HepG2 (cell line): ENCODE measurements around the gene HECA. TPM values are rescaled to one million over a fixed set of nuclear protein-coding genes. Genes with fewer than 3 reads are reported as not detected.

ENCODE experiments used
- ATAC-seq: fragments of 200-7000 bp; cut with Tn5 transposase; 3 replicates; pipeline ENCODE4 v1.9.1; 2020; ENCODE audit warnings: mild to moderate bottlenecking, moderate library complexity
- BruUV-seq: library from RNA; stranded (reverse); fragments of 400-500 nt; replicated peaks from 2 replicates; lab custom pipeline; 2021; lab: Mats Ljungman, UMichigan
- CTCF ChIA-PET: fragments of 300-600 bp; formaldehyde crosslinking; extraction: SDS; loops from one replicate; lab custom pipeline; 2021; ENCODE audit warnings: low total read pairs, inconsistent platforms, low intra/inter-chr PET ratio; lab: Yijun Ruan, JAX
- POLR2A ChIA-PET: fragments of 350-600 bp; sonication (Branson Sonifier 250); formaldehyde crosslinking; loops from one replicate; lab custom pipeline; 2020; ENCODE audit warnings: antibody characterized with exemption, inconsistent platforms; lab: Yijun Ruan, JAX
- DNase-seq: peaks from one replicate; pipeline ENCODE4 v3.0.0-alpha.2; 2015; ENCODE audit warnings: low spot score
- FAIRE-seq: peaks from 3 replicates; lab custom pipeline; 2011; peaks lifted over from hg19 to GRCh38; lab: Jason Lieb, UNC
- H2AFZ ChIP-seq: one replicate; pipeline ENCODE4 v1.6.1; 2011; ENCODE audit warnings: low read length, inconsistent platforms
- H3K27ac ChIP-seq: fragments of 300-600 bp; 3 replicates; pipeline ENCODE4 v1.8.0; 2011; ENCODE audit warnings: mixed run types, mild to moderate bottlenecking, mixed read lengths, low read length, inconsistent platforms; ENCODE audit not compliant: insufficient read depth; ENCODE audit errors: extremely low read length
- H3K27me3 ChIP-seq, 2 experiments: fragments of 200-600 bp in 1 of 2; 2 replicates in 1 of 2; 3 replicates in 1 of 2; pipeline versions ENCODE4 v1.6.0 to v1.8.0; 2011; ENCODE audit warnings: low read length in 2 of 2, mild to moderate bottlenecking in 2 of 2, moderate library complexity in 2 of 2, inconsistent platforms in 1 of 2; ENCODE audit not compliant: insufficient read depth in 2 of 2, control insufficient read depth in 1 of 2
- H3K36me3 ChIP-seq, 2 experiments: fragments of 200-600 bp in 1 of 2; replicated peaks in 1 of 2; 2 replicates in 1 of 2; 3 replicates in 1 of 2; pipeline versions ENCODE4 v1.5.1 to v1.8.0; 2011; ENCODE audit warnings: low read length in 2 of 2, inconsistent platforms in 1 of 2; ENCODE audit not compliant: insufficient read depth in 2 of 2, control insufficient read depth in 1 of 2
- H3K4me1 ChIP-seq: 2 replicates; pipeline ENCODE4 v1.5.1; 2012; ENCODE audit warnings: low read length, inconsistent platforms; ENCODE audit not compliant: insufficient read depth
- H3K4me2 ChIP-seq: 2 replicates; pipeline ENCODE4 v1.6.0; 2011; ENCODE audit warnings: low read depth, low read length, inconsistent platforms
- H3K4me3 ChIP-seq, 3 experiments: fragments of 200-600 bp in 1 of 3; sonication (generic), shearing (Covaris generic) in 1 of 3; replicated peaks in 1 of 3; 2 replicates each; pipeline ENCODE4 v1.5.1; 2011 to 2016; ENCODE audit warnings: low read length in 3 of 3, inconsistent platforms in 2 of 3, low read depth in 2 of 3, mild to moderate bottlenecking in 2 of 3, control low read depth in 1 of 3, mixed read lengths in 1 of 3; ENCODE audit not compliant: insufficient read depth in 1 of 3
- H3K79me2 ChIP-seq: one replicate; pipeline ENCODE4 v1.6.1; 2011; ENCODE audit warnings: low read length, inconsistent platforms; ENCODE audit not compliant: insufficient read depth
- H3K9ac ChIP-seq: 2 replicates; pipeline ENCODE4 v1.6.0; 2011; ENCODE audit warnings: mild to moderate bottlenecking, low read depth, low read length, inconsistent platforms; ENCODE audit not compliant: insufficient read depth
- H3K9me3 ChIP-seq: 2 replicates; pipeline ENCODE4 v1.5.1; 2012; ENCODE audit warnings: mild to moderate bottlenecking, low read length
- H4K20me1 ChIP-seq: 2 replicates; pipeline ENCODE4 v1.6.0; 2011; ENCODE audit warnings: inconsistent platforms, mild to moderate bottlenecking, low read length, moderate library complexity; ENCODE audit not compliant: insufficient read depth
- ATF7 ChIP-seq, 2 experiments: fragments of 450-650 bp in 1 of 2; sonication (generic) in 1 of 2; formaldehyde crosslinking in 1 of 2; IDR thresholded peaks; 2 replicates each; pipeline versions ENCODE4 v1.4.0 to v1.6.1; 2016 to 2020; ENCODE audit warnings: antibody characterized with exemption in 1 of 2, mild to moderate bottlenecking in 1 of 2, missing genetic modification reagents in 1 of 2
- CBX2 ChIP-seq, 2 experiments: fragments of 200-600 bp in 1 of 2; sonication (generic); formaldehyde crosslinking in 1 of 2; IDR thresholded peaks; 2 replicates each; pipeline versions ENCODE4 v1.7.0 to v1.8.1; 2018 to 2022; ENCODE audit warnings: low read depth in 2 of 2, low read length in 1 of 2, mild to moderate bottlenecking in 1 of 2, missing genetic modification reagents in 1 of 2
- CREB1 ChIP-seq, 2 experiments: fragments of 450-650 bp in 1 of 2; IDR thresholded peaks; 2 replicates each; pipeline ENCODE4 v1.6.1; 2016 to 2017; ENCODE audit warnings: control low read depth in 1 of 2, mild to moderate bottlenecking in 1 of 2, missing compliant biosample characterization in 1 of 2, missing genetic modification characterization in 1 of 2
- EHMT2 ChIP-seq: fragments of 200-600 bp; sonication (generic); IDR thresholded peaks from 2 replicates; pipeline ENCODE4 v1.7.0; 2017; ENCODE audit warnings: antibody characterized with exemption, low read depth, low read length, borderline replicate concordance
- NCOR1 ChIP-seq: fragments of 200-600 bp; sonication (generic); IDR thresholded peaks from 2 replicates; pipeline ENCODE4 v1.7.0; 2017; ENCODE audit warnings: antibody characterized with exemption, low read length, borderline replicate concordance
- NFYC ChIP-seq: IDR thresholded peaks from 2 replicates; pipeline ENCODE4 v1.6.1; 2016; ENCODE audit warnings: missing genetic modification reagents, missing compliant biosample characterization
- NR3C1 ChIP-seq: sonication (generic); formaldehyde crosslinking; IDR thresholded peaks from 2 replicates; pipeline ENCODE4 v1.4.0; 2020; ENCODE audit warnings: missing genetic modification reagents
- SIN3B ChIP-seq: fragments of 150-350 bp; IDR thresholded peaks from 2 replicates; pipeline ENCODE4 v1.6.1; 2014; ENCODE audit warnings: low read length
- TEAD3 ChIP-seq: optimal IDR thresholded peaks from 2 replicates; pipeline ENCODE3; 2016; ENCODE audit warnings: borderline replicate concordance
- ZBTB38 ChIP-seq: sonication (generic); formaldehyde crosslinking; IDR thresholded peaks from 2 replicates; pipeline ENCODE4 v1.5.1; 2020; ENCODE audit warnings: mild to moderate bottlenecking, missing genetic modification reagents
- WGBS: methylation state at CpG from one replicate; pipeline ENCODE4 v1.1.6; 2017; ENCODE audit warnings: low lambda C conversion rate; 5-methylcytosine and 5-hydroxymethylcytosine counted together
- in situ Hi-C: cut with HindIII; loops from 2 replicates; pipeline ENCODE4 v1.10.0; 2017; ENCODE audit warnings: low pct_unique_long_range_greater_than_20kb; ENCODE audit not compliant: extremely low pct_ligation_motif_present
- intact Hi-C: fragments of 100-400 bp; cut with micrococcal nuclease; formaldehyde crosslinking; loops from one replicate; pipeline ENCODE4 v1.10.0; 2022; ENCODE audit not compliant: unreplicated experiment
- polyA plus RNA-seq, 8 experiments: library from polyadenylated mRNA; depleted of rRNA in 3 of 8; stranded (reverse) in 7 of 8; unstranded in 1 of 8; fragments of >200 nt; fragmentation: Illumina TruSeq in 4 of 8; extraction: Trizol in 4 of 8; gene quantifications; 2 replicates each; pipeline versions ENCODE4 v1.2.1 to v1.2.3, GENCODE V29; 2011 to 2016; ENCODE audit warnings: low read depth in 4 of 8, missing spikeins in 1 of 8, mixed read lengths in 1 of 8; ENCODE audit not compliant: insufficient read depth in 1 of 8
- total RNA-seq, 5 experiments: library from RNA; depleted of rRNA; stranded (reverse); fragments of >200 nt; fragmentation: Illumina TruSeq; extraction: Trizol; gene quantifications; 2 replicates each; pipeline ENCODE4 v1.2.3, GENCODE V29; 2016; ENCODE audit warnings: low read depth in 1 of 5
- TF ChIP-seq, protein P1 (sequence below): sonication (generic); formaldehyde crosslinking; conservative IDR thresholded peaks from 2 replicates; pipeline ENCODE4 v1.8.0; 2022; ENCODE audit warnings: mild to moderate bottlenecking, moderate library complexity, missing genetic modification reagents

The HECA gene
- total and polyA plus RNA-seq, 2 of the 13 experiments (the other 11 are each of a cell fraction or from before 2014, with no cell fraction given), result 0.18 to 0.49 TPM

- intact Hi-C loops (loop anchor here (5.0 kb wide), 1 partner anchor 120 kb away; the partner anchor contains the start of gene REPS1), in situ Hi-C loops (no loop called here)
- Histone ChIP-seq H3K4me2 (no peak overlapping the region), H2AFZ (no peak overlapping the region), H3K27ac (no peak overlapping the region), H3K4me3 (no peak overlapping the region), H3K4me1 (no peaks in the 10 kb centered on the region), H3K27me3 (no peaks in the 10 kb centered on the region), H3K9ac (no peak overlapping the region), H3K79me2 (no peaks in the 10 kb centered on the region), H3K9me3 (no peaks in the 10 kb centered on the region), H3K36me3 (no peaks in the 10 kb centered on the region), H4K20me1 (no peaks in the 10 kb centered on the region)
- DNase-seq, result no peak
- peak; percentile 97 for TF ChIP-seq CREB1 (IDR thresholded peaks at IDR 0.05)
- TF ChIP-seq CREB1 (CRISPR knock-in tag; IDR thresholded peaks at IDR 0.05), result no peak
- no peak for TF ChIP-seq CBX2 (IDR thresholded peaks at IDR 0.05; ENCODE audit: low read depth, low read length)
- TF ChIP-seq CBX2 (CRISPR knock-in tag; IDR thresholded peaks at IDR 0.05; ENCODE audit: low read depth), result no peak
- no peak for TF ChIP-seq NR3C1
- no peak for TF ChIP-seq TEAD3 (CRISPR knock-in tag)
- peak; percentile 100 for TF ChIP-seq ATF7 (IDR thresholded peaks at IDR 0.05)
- no peak for TF ChIP-seq ATF7 (CRISPR knock-in tag; IDR thresholded peaks at IDR 0.05)
- no peak for TF ChIP-seq SIN3B
- TF ChIP-seq NCOR1, result no peak
- no peak for TF ChIP-seq ZBTB38
- TF ChIP-seq EHMT2, result no peak
- TF ChIP-seq, protein P1, sequence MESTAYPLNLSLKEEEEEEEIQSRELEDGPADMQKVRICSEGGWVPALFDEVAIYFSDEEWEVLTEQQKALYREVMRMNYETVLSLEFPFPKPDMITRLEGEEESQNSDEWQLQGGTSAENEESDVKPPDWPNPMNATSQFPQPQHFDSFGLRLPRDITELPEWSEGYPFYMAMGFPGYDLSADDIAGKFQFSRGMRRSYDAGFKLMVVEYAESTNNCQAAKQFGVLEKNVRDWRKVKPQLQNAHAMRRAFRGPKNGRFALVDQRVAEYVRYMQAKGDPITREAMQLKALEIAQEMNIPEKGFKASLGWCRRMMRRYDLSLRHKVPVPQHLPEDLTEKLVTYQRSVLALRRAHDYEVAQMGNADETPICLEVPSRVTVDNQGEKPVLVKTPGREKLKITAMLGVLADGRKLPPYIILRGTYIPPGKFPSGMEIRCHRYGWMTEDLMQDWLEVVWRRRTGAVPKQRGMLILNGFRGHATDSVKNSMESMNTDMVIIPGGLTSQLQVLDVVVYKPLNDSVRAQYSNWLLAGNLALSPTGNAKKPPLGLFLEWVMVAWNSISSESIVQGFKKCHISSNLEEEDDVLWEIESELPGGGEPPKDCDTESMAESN (CRISPR knock-in tag), result no peak
- no peak for TF ChIP-seq NFYC (CRISPR knock-in tag)
- 33% methylated on average over 6 of the region's 6 CpGs for WGBS
- BruUV-seq, result no TSS peak
- no peak for ATAC-seq
- ChIA-PET CTCF (no interaction called here), POLR2A (no interaction called here)
- no peak for FAIRE-seq
Observed at GRCh38 chr6:139107051-139107450, 27.8 kb upstream of the HECA start.
